Activated CD8-positive, alpha-beta memory T cell treated with anti-CD3 and anti-CD28 coated beads for 1 hour (primary cell): Measurements from ENCODE around the gene SMOC2.

Experiments used
- DNase-seq, 2 donors: peaks; one replicate each; pipeline ENCODE4 v3.0.0-alpha.2; 2020; ENCODE audit warnings: low read depth in 1 of 2; ENCODE audit errors: extremely low read depth in 1 of 2

Gene SMOC2

GRCh38 chr6:168442646-168443045 lies 1.7 kb downstream of the SMOC2 start:
- DNase-seq = no peak

GRCh38 chr6:168447282-168447681 lies 6.3 kb downstream of the SMOC2 start:
- DNase-seq = no peak

- no peak for DNase-seq
Observed at GRCh38 chr6:168447700-168448099, 6.7 kb downstream of the SMOC2 start.

- no peak for DNase-seq
Observed at GRCh38 chr6:168448243-168448855, 7.4 kb downstream of the SMOC2 start.

GRCh38 chr6:168450917-168451316 lies 9.9 kb downstream of the SMOC2 start:
- DNase-seq = no peak

DNA sequence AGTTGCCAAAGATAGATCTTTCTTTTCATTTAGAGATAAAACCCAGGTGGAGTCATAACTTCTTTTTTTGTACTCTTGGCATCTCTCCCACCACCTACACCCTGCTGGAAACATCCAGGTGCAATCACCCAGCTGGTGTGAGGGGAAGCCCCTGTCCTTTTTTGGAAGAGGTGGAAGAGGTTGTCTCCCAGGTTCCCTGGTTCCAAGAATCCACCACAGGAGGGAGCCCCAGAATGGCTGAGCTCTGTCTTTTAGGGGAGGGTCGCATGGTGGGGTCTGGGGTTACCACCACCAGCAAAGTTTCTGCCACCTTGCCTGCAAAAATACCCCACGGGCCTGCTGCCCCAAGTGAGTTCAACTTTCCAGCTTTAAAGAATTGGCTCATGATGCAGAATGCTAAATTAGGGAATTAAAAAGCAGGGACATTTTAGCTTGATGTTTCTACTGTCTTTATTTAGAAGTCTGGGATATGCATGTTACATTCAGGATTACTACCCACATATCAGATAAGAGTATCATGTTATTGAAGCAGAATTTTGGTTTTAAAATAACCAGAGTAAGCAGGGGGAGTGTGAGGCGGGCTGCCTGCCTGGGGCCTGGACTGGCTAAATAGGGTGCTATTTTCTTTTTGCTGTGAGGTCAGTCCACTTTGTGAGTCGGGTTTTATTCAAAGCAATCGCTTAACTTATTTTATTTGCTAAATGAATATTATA lies 11.0 kb downstream of the SMOC2 start:
- no peak for DNase-seq

- no peak for DNase-seq
Observed at GRCh38 chr6:168452685-168453377, 11.8 kb downstream of the SMOC2 start.

- DNase-seq = no peak
Observed at GRCh38 chr6:168455847-168456530, 15.0 kb downstream of the SMOC2 start.

GRCh38 chr6:168456907-168457652 lies 16.1 kb downstream of the SMOC2 start:
- no peak for DNase-seq

GRCh38 chr6:168457653-168457934 lies 16.6 kb downstream of the SMOC2 start:
- no peak for DNase-seq

- no peak for DNase-seq
Observed at GRCh38 chr6:168458101-168458500, 17.1 kb downstream of the SMOC2 start.

GRCh38 chr6:168459572-168459971 lies 18.6 kb downstream of the SMOC2 start:
- DNase-seq = no peak

DNA sequence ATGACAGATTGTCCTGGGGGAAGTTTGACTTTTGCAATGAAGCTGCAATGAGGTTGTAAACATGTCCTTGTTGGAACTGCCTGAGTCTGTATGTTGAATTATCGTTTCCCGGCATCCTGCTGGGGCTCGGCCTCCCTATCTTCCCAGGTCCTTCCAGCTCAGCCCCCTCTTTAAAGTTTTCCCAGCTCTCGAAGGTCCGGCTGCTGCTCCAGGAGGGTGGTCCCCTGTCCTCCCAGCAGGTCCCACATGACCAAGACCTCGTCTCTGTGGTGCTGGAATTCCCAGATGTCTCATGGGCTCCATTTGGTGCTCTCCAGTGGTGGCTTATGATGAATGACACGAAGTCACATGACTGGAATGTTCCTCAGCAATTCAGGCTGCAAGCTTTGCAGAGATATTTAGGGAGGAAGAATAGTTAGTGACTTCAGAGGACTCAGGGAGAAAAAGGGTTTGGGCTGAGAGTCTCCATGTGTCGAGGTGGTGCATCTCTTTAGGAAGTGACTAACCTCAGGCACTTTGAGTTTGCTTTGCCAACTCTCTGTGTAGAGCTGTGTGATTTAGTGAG lies 21.4 kb downstream of the SMOC2 start:
- DNase-seq = no peak

DNA sequence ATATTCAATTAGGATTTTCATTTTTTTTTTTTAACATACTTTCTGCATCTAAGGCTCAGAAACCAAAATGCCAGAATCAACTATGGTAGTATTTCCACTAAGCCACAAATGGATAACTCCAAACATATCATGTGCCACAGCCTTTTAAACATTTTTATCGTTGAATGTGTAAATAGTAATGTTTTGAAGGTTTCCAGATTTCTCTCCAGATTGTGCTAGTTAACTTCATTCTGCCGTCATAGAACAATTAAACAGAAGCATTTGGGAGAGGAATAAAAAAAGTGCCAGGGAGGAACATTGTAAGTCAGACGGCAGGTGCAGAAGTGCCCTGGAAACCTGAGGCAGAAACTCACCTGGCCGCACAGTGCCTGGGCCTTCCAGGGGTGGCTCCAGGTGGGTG lies 23.6 kb downstream of the SMOC2 start:
- DNase-seq = no peak

GRCh38 chr6:168468045-168468444 lies 27.1 kb downstream of the SMOC2 start:
- no peak for DNase-seq

DNA sequence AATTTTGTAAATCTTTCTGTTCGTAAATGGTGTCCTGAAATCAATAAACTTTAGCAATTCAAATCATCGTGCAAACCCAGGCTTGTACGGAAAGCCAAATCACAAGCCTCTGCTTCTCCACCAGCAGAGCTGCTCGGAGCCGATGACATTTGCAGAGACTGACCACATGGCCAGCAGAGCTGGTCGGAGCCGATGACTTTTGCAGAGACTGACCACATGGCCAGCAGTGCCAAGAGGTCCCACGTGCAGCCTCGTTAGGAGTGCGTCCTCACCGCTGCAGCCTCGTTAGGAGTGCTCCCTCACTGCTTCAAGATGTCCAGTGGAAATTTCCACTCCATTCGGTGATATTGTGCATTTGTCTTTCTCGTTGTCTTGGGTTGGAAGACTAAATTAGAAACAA lies 28.5 kb downstream of the SMOC2 start:
- DNase-seq = no peak

GRCh38 chr6:168469926-168470325 lies 28.9 kb downstream of the SMOC2 start:
- DNase-seq = no peak

GRCh38 chr6:168472363-168472762 lies 31.4 kb downstream of the SMOC2 start:
- no peak for DNase-seq

DNA sequence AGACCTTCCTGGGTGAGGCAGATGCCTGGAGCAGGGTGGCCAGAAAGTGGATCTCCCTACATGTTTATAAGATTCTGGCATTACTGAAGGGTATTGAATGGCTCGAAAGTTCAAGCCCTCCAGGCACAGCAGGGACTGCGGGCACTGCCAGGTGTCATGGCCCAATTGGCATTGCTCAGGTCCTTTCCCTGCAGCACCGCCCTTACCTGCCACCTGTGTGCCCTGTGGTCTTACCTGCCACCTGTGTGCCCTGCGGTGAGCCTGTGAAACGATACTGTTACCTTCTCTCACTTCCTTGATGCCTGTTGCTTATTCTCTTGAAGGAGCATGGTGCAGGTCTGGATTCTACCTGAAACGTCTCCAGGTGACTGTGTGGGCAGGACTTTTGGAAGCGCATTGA lies 32.2 kb downstream of the SMOC2 start:
- no peak for DNase-seq

- DNase-seq = no peak
Observed at GRCh38 chr6:168475188-168476013, 34.4 kb downstream of the SMOC2 start.
